NCI-H69 (cell line): Measurements from ENCODE around the gene SMIM8.
"Not testable (repeated sequence)": the region's sequence is repeated elsewhere in the genome, so short reads cannot be mapped to it uniquely, and the experiment has no call there.

Source experiments
- DNase-seq: peaks from one replicate; lab custom pipeline; 2025; lab: John Stamatoyannopoulos, UW

Gene SMIM8

GRCh38 chr6:87322304-87323212 is at the start of gene SMIM8:
SMIM8 (plus strand) TSS chr6:87322588; CDS start chr6:87337032, 14,444 bp downstream.
- peak; percentile 95 for DNase-seq

DNA sequence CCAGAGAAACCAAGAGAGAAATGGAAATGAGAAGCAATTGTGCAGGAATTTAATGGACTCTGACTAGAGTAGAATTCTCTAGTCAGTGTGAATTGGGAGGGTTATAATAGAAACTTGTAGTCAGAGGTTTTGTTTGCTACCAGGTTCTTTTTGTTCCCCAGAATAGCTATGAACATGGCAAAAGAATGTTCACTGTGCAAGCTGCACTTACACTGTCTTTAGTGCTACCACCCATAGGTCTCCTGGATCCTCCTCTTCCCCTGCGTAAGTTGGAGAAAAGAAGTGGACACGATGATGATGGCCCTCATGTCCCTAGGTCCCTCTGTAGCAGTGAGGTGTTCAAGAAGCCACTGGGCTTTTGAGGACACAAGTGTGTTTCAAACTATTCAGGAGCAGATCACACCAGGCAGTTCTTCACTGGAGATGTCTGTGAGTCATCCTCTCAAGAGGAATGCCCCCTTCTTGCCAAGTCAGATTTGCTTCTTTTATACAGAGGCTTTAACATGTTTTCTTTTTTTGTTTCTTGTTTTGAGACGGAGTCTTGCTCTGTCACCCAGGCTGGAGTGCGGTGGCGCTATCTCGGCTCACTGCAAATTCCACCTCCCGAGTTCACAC is 47.6 kb upstream of the SMIM8 start:
- DNase-seq: no peak

DNA sequence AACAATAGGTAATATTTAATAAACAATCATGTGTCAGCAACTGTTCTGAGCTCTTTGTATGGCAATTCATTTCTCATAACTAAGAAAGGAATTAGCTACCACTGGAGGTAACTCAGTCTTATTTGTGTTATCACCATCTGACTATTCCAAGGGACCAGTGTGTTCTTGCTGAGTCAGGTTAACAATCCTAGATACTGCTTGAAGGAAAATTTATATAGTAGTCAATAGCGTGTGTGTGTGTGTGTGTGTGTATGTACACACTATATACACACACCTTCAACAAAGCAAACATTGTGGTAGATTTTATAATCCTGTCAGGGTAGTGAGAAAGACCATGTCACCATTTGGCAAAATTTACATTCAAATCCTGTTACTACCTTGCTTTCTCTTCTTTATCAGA is 45.8 kb upstream of the SMIM8 start:
- no peak for DNase-seq

GRCh38 chr6:87277123-87277522 is 45.3 kb upstream of the SMIM8 start:
- DNase-seq: peak; percentile 59

DNA sequence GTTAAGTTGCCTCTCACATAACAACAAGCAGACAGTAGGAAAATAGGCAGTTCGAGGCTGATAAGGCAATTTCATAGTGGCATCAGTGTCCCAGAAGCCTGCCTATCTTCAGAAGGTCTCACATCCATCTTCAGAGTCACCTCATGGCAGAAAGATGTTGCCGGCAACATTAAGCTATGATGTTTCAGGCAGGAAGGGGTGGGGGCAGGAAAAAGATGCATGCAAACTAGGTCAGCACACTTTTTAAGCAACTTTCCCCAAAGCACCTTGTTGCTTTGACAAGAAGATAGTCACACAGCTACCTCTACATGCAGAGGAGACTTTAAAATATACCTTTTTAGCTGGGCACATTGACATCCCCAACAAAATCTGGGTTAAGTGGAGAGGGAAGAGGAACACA is 43.2 kb upstream of the SMIM8 start:
- no peak for DNase-seq

GRCh38 chr6:87281426-87281825 is 41.0 kb upstream of the SMIM8 start:
- no peak for DNase-seq

GRCh38 chr6:87282743-87283142 is 39.6 kb upstream of the SMIM8 start:
- DNase-seq: no peak

GRCh38 chr6:87283461-87283860 is 38.9 kb upstream of the SMIM8 start:
- DNase-seq: no peak

DNA sequence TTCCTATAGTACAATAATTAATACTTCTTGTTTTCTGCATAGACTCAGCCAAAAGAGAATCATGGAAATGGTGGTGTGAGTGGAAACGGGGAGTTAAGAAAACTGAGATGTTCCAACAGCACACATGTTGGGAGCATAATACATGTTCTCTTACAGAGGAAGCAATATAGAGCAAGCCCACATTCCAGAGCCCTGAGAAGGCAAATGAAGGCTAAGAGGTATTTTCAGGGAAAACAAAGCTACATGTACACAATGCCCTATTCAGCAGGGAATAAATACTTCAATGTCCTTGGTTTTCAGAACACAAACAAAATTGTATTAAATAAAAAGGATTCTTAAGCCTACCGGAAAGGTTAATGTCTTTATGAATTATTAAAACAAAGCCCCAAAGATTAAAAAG is 35.1 kb upstream of the SMIM8 start:
- DNase-seq: no peak

DNA sequence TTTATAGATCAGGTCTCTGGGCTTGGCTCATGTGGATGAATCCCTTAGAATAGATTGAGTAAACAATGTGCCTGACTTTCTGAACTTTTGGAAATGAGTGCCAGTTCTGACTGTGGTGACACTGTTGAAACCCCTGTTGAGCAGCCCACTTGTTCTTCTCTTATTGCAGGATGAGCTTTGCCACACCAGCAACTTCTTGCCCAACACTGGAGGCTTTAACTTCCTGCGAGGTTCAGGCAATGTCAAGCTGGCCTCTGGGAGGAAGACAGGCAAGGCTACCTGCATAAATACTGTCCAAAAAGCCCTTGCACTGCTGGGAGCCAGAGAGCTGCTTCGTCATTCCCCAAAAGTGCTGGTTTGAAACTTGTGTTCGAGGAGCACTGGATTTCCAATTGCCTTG is 32.8 kb upstream of the SMIM8 start:
- DNase-seq: no peak

GRCh38 chr6:87291883-87292282 is 30.5 kb upstream of the SMIM8 start:
- DNase-seq: peak; percentile 62

DNA sequence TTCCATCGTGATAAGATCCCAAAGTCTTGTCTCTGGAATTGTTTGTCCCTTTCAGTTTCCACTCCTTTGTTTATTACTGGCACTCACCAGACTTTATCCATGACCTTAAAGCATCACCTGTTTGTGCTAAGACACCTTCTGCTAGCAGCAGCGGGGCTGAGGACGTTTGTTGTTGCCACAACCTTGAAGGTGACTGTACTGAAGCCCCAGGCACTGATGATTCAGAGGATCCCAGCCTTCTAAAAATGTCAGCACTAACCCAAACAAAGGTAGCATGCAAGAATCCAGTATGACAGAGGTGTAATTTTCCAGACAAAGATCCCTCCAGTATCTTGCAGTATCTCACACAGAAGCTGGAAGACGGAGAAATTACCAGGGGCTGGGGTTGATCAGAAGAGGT is 28.9 kb upstream of the SMIM8 start:
- no peak for DNase-seq

- peak; percentile 13 for DNase-seq
Observed at GRCh38 chr6:87297119-87297518, 25.3 kb upstream of the SMIM8 start.

DNA sequence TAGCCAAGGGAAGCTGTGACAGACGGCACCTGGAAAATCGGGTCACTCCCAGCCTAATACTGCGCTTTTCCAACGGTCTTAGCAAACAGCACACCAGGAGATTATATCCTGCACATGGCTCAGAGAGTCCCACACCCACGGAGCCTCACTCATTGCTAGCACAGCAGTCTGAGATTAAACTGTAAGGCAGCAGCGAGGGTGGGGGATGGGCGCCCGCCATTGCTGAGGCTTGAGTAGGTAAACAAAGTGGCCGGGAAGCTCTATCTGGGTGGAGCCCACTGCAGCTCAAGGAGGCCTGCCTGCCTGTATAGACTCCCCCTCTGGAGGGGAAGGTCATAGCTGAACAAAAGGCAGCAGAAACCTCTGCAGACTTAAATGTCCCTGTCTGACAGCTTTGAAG is 21.1 kb upstream of the SMIM8 start:
- peak; percentile 64 for DNase-seq

GRCh38 chr6:87308970-87309369 is 13.4 kb upstream of the SMIM8 start:
- no peak for DNase-seq

GRCh38 chr6:87312860-87313259 is 9.5 kb upstream of the SMIM8 start:
- no peak for DNase-seq

DNA sequence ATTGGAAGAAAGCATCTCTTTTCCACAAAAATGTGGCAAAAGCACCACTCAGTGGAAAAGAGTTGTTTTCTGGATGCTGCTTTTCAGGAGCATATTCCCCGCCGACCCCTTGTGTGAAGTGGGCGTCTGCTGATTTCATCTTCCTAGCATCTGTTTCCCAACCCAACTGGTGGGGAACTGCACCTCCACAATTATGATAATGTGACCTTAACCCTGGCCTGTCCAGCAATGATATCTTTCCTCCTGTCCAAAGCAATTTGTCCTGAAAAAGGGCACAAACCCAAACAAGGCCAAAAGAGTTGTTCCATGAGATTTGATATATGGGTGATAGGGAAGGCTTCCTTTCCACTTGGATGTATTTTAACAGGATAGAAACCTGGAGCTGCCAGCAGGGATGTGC is 7.3 kb upstream of the SMIM8 start:
- DNase-seq: no peak

- no peak for DNase-seq
Observed at GRCh38 chr6:87319271-87319987, 3.0 kb upstream of the SMIM8 start.

- not testable (repeated sequence) for DNase-seq
Observed at GRCh38 chr6:87323880-87324279, 1.5 kb downstream of the SMIM8 start.

DNA sequence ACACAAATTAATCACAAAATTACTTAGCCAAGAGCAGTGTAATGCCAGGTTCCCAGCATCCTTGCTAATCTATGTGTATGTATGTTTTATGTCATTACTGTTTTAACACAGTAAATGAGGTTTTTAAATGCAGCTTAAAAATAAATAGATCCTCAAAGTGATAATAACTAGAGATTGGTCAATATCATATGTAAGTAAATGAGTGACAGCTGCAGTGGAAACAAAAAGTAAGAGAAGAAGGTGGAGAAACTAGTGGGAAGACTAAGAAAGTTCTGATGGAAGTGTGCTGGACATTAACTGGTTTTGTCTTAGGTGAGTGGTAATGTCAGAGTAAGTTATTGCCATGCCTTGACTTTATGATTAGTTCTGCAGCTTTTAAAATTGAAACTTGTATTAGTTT is 8.6 kb downstream of the SMIM8 start:
- no peak for DNase-seq

- DNase-seq: peak; percentile 13
Observed at GRCh38 chr6:87333033-87333432, 10.6 kb downstream of the SMIM8 start.

DNA sequence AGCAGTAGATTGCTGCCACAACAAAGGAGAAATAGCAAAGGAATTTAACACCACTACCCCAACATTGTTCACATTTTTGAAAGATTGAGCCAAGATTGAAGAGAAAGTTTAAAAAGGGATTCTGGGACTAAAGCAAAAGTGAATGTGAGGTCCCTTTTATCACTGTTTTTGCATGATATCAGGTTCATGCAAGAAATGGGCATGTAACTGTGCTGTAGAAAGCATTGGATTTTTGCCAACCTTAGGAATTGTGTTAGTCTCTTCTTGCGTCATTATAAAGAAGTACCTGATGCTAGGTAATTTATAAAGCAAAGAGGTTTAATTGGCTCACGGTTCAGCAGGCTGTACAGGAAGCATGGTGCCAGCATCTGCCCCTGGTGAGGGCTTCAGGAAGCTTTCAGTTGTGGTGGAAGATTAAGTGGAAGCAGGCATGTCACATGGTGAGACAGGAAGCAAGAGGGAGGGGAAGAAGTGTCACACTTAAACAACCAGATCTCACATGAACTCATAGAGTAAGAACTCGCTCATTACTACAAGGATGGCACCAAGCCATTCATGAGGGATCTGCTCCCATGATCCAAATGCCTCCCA is 11.3 kb downstream of the SMIM8 start:
- peak; percentile 54 for DNase-seq
